BLaER1 (cell line): ENCODE data around the gene PELI2.

Experiments used
- H3K27ac ChIP-seq: shearing (Covaris generic); formaldehyde crosslinking; 2 replicates; pipeline ENCODE4 v1.8.1; 2022
- H3K27me3 ChIP-seq: shearing (Covaris generic); formaldehyde crosslinking; 2 replicates; pipeline ENCODE4 v1.8.1; 2022
- H3K36me3 ChIP-seq: shearing (Covaris generic); formaldehyde crosslinking; 2 replicates; pipeline ENCODE4 v1.8.1; 2022
- H3K4me1 ChIP-seq: shearing (Covaris generic); formaldehyde crosslinking; 2 replicates; pipeline ENCODE4 v1.8.1; 2022
- H3K4me2 ChIP-seq: shearing (Covaris generic); formaldehyde crosslinking; 2 replicates; pipeline ENCODE4 v1.8.1; 2022
- H3K4me3 ChIP-seq: shearing (Covaris generic); formaldehyde crosslinking; 2 replicates; pipeline ENCODE4 v1.8.1; 2022
- H3K9ac ChIP-seq: shearing (Covaris generic); formaldehyde crosslinking; 2 replicates; pipeline ENCODE4 v1.8.1; 2022
- H3K9me3 ChIP-seq: shearing (Covaris generic); formaldehyde crosslinking; 2 replicates; pipeline ENCODE4 v1.8.1; 2022
- H4K20me1 ChIP-seq: shearing (Covaris generic); formaldehyde crosslinking; 2 replicates; pipeline ENCODE4 v1.8.1; 2022
- Cebpa-rat ChIP-seq: shearing (Covaris generic); IDR thresholded peaks from 2 replicates; pipeline ENCODE4 v1.8.1; 2022

The PELI2 gene

DNA sequence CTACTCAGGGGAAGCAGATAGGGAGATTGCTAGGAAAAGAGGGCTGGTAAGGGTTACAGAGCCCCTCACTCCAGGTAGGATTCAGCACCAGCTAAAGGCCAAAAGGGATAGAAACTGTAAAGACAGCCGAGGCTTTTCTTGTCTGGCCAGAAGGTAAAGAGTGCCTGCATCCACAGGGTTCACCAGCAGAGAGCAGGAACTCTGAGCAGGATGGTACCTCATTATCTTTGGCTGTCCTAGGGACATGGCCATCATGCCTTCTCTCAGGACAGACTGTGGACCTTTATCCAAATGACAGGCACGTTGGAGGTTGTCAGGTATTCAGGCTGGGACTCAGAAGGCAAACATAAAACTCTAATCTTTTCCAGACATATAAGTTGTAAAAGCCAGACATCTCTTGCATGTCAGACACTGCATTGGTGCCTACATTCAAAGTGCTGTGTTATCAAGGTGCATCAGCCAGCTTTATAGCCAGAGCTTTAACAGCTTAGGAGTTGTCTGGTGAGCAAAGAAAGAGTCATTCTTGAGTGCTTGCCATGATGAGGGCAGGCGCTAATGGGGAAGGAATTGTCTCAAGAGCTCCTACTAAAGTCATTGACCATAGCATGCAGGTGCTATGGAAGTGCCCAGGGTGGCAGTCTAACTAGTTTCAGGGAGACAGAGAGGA is 89.5 kb downstream of the PELI2 start:
- no peak for TF ChIP-seq Cebpa-rat
- peaks cover 13% of the 10 kb centered on the region; the same call in 1 of the 2 replicates for H3K9me3 ChIP-seq
- peaks cover 67% of the 10 kb centered on the region for H3K4me1 ChIP-seq

DNA sequence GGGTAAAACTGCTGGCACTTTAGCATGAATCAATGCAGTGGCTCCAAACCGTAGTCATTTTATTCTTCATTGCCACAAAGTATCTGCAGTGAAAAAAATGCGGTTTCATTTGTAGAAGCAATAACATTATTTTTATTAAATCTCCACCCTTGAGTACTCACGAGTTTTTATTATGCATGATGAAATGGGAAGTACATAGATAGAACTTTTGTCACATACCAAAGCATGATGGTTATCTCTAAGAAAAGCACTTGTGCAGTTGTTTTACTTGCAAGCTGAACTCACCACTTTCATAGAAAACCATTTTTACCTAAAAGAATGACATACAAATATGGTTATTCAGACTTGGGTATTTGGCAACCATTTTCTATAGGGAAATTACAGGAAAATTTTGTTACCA is 90.3 kb downstream of the PELI2 start:
- peaks cover 12% of the 10 kb centered on the region; the same call in 1 of the 2 replicates for H3K9me3 ChIP-seq
- H3K4me2 ChIP-seq: 0 out of 2 replicates have a peak overlapping the region, but pooled peaks have one; percentile 7
- 0 out of 2 replicates have a peak, but pooled peaks cover 11% of the 10 kb centered on the region for H3K36me3 ChIP-seq
- H3K4me3 ChIP-seq: no peak overlapping the region
- H3K9ac ChIP-seq: no peak overlapping the region
- H3K27me3 ChIP-seq: no peaks in the 10 kb centered on the region
- no peak overlapping the region for H3K27ac ChIP-seq
- peaks cover 65% of the 10 kb centered on the region for H4K20me1 ChIP-seq
- peaks cover 75% of the 10 kb centered on the region for H3K4me1 ChIP-seq
- TF ChIP-seq Cebpa-rat: no peak

More for the DNA sequence above, 89.5 kb downstream of the PELI2 start:
- peaks cover 13% of the 10 kb centered on the region; the same call in 1 of the 2 replicates for H3K36me3 ChIP-seq
- peaks cover 58% of the 10 kb centered on the region for H4K20me1 ChIP-seq
- H3K9ac ChIP-seq: no peak overlapping the region
- H3K4me3 ChIP-seq: no peak overlapping the region
- no peaks in the 10 kb centered on the region for H3K27me3 ChIP-seq
- no peak overlapping the region for H3K27ac ChIP-seq
- 0 out of 2 replicates have a peak overlapping the region, but pooled peaks have one; percentile 7 for H3K4me2 ChIP-seq

DNA sequence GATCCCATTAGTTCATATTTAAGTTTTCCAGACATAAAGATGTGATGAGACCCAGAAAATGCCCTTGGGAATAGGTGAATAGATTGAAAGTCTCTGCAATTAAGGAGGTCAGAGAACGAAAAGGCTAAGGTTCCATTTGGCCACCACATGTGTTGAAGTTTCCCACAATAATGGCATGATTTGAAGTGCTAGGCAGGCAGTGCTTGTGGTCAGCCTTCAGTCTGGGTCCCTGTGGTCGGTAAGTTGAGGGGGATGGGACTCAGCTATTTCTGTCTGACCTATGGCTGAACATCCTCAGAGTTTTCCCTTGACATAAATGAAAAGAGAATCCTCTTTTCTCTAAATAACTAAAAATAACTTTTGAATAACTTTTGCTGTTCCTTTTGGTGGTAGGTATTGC is 92.4 kb downstream of the PELI2 start:
- no peaks in the 10 kb centered on the region for H3K9me3 ChIP-seq
- 0 out of 2 replicates have a peak, but pooled peaks cover 6% of the 10 kb centered on the region for H3K36me3 ChIP-seq
- H3K4me1 ChIP-seq: peaks cover 82% of the 10 kb centered on the region
- no peaks in the 10 kb centered on the region for H3K27me3 ChIP-seq
- H3K27ac ChIP-seq: 0 out of 2 replicates have a peak overlapping the region, but pooled peaks have one; percentile 0
- H3K4me2 ChIP-seq: peak overlapping the region; percentile 52
- no peak overlapping the region for H3K4me3 ChIP-seq
- peaks cover 77% of the 10 kb centered on the region for H4K20me1 ChIP-seq
- H3K9ac ChIP-seq: no peak overlapping the region
- no peak for TF ChIP-seq Cebpa-rat

DNA sequence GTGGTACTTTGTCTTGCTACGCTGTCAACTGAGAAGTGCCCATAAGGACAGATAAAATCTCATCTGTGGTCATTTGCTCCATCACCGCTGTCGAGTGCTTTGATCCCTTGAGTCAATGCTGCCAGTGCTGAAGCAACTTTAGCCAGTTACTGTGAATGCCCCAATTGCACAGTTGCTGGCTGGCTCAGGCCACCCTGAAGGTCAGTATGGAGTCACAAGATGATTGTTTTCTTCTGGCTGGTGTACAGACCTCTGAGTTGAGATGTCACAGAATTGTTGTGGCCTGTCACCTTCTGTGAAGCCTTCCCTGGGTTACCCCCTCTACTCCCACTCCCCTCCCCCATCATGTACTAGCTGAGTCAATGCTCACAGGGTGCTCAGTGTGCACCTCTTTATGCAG is 92.9 kb downstream of the PELI2 start:
- Histone ChIP-seq H3K4me2 (peak overlapping the region; percentile 52), H4K20me1 (peaks cover 77% of the 10 kb centered on the region), H3K36me3 (0 out of 2 replicates have a peak, but pooled peaks cover 6% of the 10 kb centered on the region)

DNA sequence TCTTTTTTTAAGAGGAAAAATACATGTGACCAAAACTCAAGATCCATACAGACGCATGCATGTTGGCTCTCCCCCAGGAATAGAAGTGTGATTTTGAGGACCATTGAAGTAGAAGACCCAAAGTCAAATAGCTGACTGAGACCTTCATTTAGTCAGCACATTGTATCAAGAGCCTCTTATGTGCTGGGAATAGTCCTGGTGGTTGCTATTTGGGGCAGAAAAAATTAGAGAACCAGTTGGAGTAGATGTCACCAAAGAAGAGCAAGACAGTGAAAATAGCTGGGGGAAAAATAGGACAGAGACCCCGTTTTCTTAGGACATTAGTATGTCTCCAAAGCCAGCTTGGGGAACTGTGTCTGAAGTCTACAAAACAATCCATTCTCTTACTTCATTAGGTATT is 93.6 kb downstream of the PELI2 start:
- no peaks in the 10 kb centered on the region for H3K27me3 ChIP-seq
- H3K4me2 ChIP-seq: peak overlapping the region; percentile 26
- no peak overlapping the region for H3K9ac ChIP-seq
- no peak for TF ChIP-seq Cebpa-rat
- no peak overlapping the region for H3K4me3 ChIP-seq
- peak overlapping the region; percentile 52; the same call in 1 of the 2 replicates for H3K27ac ChIP-seq
- peaks cover 81% of the 10 kb centered on the region for H4K20me1 ChIP-seq
- H3K9me3 ChIP-seq: no peaks in the 10 kb centered on the region
- H3K36me3 ChIP-seq: 0 out of 2 replicates have a peak, but pooled peaks cover 6% of the 10 kb centered on the region
- peaks cover 83% of the 10 kb centered on the region for H3K4me1 ChIP-seq

More for the DNA sequence above, 92.9 kb downstream of the PELI2 start:
- Histone ChIP-seq H3K27me3 (no peaks in the 10 kb centered on the region), H3K27ac (0 out of 2 replicates have a peak overlapping the region, but pooled peaks have one; percentile 0), H3K4me1 (peaks cover 82% of the 10 kb centered on the region), H3K4me3 (no peak overlapping the region), H3K9me3 (no peaks in the 10 kb centered on the region), H3K9ac (no peak overlapping the region)
- no peak for TF ChIP-seq Cebpa-rat

DNA sequence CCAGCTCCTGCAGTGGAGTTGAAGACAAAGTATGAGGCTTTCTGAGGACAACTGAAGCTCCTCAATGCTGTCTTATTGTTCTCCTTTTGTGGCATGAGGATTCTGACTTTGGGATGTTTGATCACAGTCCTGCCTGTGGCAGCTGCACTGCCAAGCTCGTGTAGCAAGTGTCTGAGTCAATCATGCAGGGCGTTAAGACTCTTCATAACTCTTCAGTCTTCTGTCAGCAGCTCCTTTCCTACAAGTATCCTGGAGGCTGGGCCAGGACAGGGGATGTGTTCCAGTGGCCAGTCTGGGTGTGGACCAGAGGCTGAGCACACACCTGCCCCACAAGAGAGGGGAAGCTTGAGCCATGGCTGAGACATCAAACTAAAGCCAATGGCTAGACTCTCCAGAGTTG is 94.3 kb downstream of the PELI2 start:
- Histone ChIP-seq H3K4me2 (peak overlapping the region; percentile 26), H3K4me3 (no peak overlapping the region), H3K9me3 (no peaks in the 10 kb centered on the region), H3K9ac (no peak overlapping the region), H3K27ac (peak overlapping the region; percentile 52), H3K27me3 (no peaks in the 10 kb centered on the region), H4K20me1 (peaks cover 86% of the 10 kb centered on the region), H3K4me1 (peaks cover 89% of the 10 kb centered on the region), H3K36me3 (0 out of 2 replicates have a peak, but pooled peaks cover 6% of the 10 kb centered on the region)
- TF ChIP-seq Cebpa-rat: no peak

DNA sequence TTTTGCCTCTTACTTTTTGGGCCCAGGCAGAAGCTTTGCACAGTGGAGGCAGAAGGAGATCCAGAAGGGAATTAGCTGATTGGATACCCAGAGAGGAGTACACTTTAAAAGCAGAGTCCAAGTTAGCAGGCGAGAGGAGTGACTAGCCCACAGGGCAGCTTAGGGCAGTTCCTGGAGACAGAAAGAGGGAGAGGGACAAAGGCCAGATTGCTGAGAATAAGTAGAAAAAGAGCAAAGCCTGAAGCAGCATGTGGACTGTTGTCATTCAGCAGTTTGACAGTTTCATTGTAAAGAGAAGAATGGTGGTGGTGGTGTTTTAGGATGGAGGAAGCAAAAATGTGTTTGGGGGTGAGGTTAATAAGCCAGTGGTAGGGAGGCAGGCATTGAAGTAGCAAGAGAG is 95.1 kb downstream of the PELI2 start:
- peaks cover 85% of the 10 kb centered on the region for H4K20me1 ChIP-seq
- no peak overlapping the region for H3K4me3 ChIP-seq
- no peaks in the 10 kb centered on the region for H3K27me3 ChIP-seq
- H3K9me3 ChIP-seq: no peaks in the 10 kb centered on the region
- H3K4me2 ChIP-seq: no peak overlapping the region
- H3K27ac ChIP-seq: no peak overlapping the region
- TF ChIP-seq Cebpa-rat: no peak
- no peaks in the 10 kb centered on the region for H3K36me3 ChIP-seq
- no peak overlapping the region for H3K9ac ChIP-seq
- peaks cover 93% of the 10 kb centered on the region for H3K4me1 ChIP-seq

DNA sequence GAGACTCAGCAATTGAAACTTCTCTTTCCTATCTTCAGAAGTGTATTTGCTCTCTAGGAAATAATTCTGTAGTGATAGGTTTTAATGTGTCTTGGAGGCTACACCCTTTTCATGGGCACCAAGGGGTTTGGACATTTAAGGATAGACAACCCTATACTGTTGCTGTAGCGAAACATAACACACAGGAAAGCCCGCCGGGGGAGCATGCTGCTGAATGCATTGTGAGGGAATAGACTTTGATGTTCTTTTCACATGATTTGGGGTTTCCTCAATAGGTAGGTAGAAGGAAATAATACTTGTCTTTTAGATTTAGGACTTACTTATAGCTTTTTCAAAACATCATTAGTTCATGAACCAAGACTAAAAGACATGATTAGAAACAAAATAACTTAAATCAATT is 97.0 kb downstream of the PELI2 start:
- 0 out of 2 replicates have a peak overlapping the region, but pooled peaks have one; percentile 71 for H3K27ac ChIP-seq
- peaks cover 75% of the 10 kb centered on the region for H4K20me1 ChIP-seq
- H3K27me3 ChIP-seq: no peaks in the 10 kb centered on the region
- H3K4me3 ChIP-seq: no peak overlapping the region
- peak overlapping the region; percentile 32; the same call in 1 of the 2 replicates for H3K4me2 ChIP-seq
- TF ChIP-seq Cebpa-rat: no peak
- H3K36me3 ChIP-seq: no peaks in the 10 kb centered on the region
- no peak overlapping the region for H3K9ac ChIP-seq
- H3K9me3 ChIP-seq: no peaks in the 10 kb centered on the region
- H3K4me1 ChIP-seq: peaks cover 100% of the 10 kb centered on the region

DNA sequence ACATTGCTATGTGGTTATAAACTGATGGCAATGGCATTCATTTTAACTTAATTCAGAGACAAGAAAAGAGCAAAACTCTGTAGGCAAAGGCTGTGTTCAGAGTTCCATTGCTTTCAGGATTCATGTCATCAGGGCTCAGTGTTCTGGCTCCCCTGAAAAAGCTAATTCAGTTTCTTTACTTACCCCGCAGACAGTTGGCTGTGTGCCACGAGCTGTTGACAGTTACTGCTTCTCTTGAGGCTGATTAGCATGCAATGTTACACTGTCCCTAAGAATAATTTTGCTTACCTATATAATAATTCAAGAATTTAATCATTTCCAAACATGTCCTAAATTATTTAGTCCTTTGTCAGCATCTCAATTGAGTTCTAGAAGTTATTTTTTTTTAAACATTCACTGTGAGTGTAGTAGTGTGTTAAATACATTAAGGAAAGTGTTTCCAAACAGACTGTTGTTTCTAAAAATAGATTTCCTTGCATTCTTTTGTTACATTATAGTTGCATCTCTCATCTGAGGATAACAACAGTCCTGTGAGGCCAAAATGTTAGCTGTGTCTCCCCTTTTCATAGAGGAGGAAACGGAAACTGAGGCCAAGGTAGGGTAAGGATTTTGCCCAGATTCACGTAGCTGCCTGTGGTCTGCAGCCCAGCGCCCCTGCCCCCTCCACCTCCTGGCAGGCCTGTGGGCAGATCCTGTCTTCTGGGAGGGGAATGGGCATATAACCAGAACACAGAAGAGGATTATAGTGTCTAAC is 98.6 kb downstream of the PELI2 start:
- Histone ChIP-seq H3K27ac (peak overlapping the region; percentile 71), H3K4me3 (peak overlapping the region; percentile 16; the same call in 1 of the 2 replicates), H3K9ac (peak overlapping the region; percentile 59), H3K4me1 (peaks cover 96% of the 10 kb centered on the region), H3K9me3 (peaks cover 3% of the 10 kb centered on the region; the same call in 1 of the 2 replicates), H3K27me3 (no peaks in the 10 kb centered on the region), H3K36me3 (peaks cover 14% of the 10 kb centered on the region), H4K20me1 (peaks cover 67% of the 10 kb centered on the region), H3K4me2 (peak overlapping the region; percentile 87)
- TF ChIP-seq Cebpa-rat: no peak
